Gastrocnemius medialis (tissue), 4 donors: Measurements from ENCODE around the gene PPA1. TPM values are rescaled to one million over a fixed set of nuclear protein-coding genes. Genes with fewer than 3 reads are reported as not detected.

Experiments used
- ATAC-seq, 2 donors: fragments of 150-250 bp; one replicate each; pipeline ENCODE4 v1.9.1; 2016
- DNase-seq, 2 donors: peaks; one replicate each; pipeline ENCODE4 v3.0.0-alpha.2; 2019
- H3K27ac ChIP-seq, 4 donors: fragments of 200-600 bp; sonication (generic); 1 replicate in 1 of 4; 2 replicates in 3 of 4; pipeline ENCODE4 v1.5.1; 2016 to 2018; ENCODE audit warnings: mild to moderate bottlenecking in 2 of 4, moderate library complexity in 1 of 4
- H3K27me3 ChIP-seq, 3 donors: fragments of 200-600 bp; sonication (generic) in 2 of 3; 1 replicate in 1 of 3; 2 replicates in 2 of 3; pipeline versions ENCODE4 v1.5.1 to v1.6.0; 2016 to 2019; ENCODE audit warnings: mild to moderate bottlenecking in 1 of 3, moderate library complexity in 1 of 3
- H3K36me3 ChIP-seq, 2 donors: fragments of 200-600 bp; sonication (generic) in 1 of 2; one replicate each; pipeline ENCODE4 v1.5.1; 2017 to 2018
- H3K4me1 ChIP-seq, 2 donors: fragments of 200-600 bp; sonication (generic) in 1 of 2; one replicate each; pipeline ENCODE4 v1.5.1; 2016 to 2017; ENCODE audit warnings: mild to moderate bottlenecking in 2 of 2
- H3K4me3 ChIP-seq, 4 donors: fragments of 200-600 bp; sonication (generic) in 3 of 4; 1 replicate in 1 of 4; 2 replicates in 3 of 4; pipeline ENCODE4 v1.5.1; 2016 to 2019; ENCODE audit warnings: mild to moderate bottlenecking in 2 of 4
- H3K9me3 ChIP-seq, 3 donors: fragments of 200-600 bp; sonication (generic) in 2 of 3; 1 replicate in 1 of 3; 2 replicates in 2 of 3; pipeline ENCODE4 v1.5.1; 2016 to 2019
- CTCF ChIP-seq, 5 experiments: fragments of 450-650 bp in 3 of 5; fragments of 200-600 bp in 2 of 5; sonication (generic) in 2 of 5; IDR thresholded peaks in 4 of 5; conservative IDR thresholded peaks in 1 of 5; 1 replicate in 4 of 5; 2 replicates in 1 of 5; pipeline ENCODE4 v1.5.1; 2016 to 2019; ENCODE audit warnings: antibody characterized with exemption in 5 of 5, mild to moderate bottlenecking in 3 of 5, moderate library complexity in 3 of 5
- POLR2A ChIP-seq, 2 donors: fragments of 450-650 bp; IDR thresholded peaks; one replicate each; pipeline ENCODE4 v1.6.1; 2017; ENCODE audit warnings: antibody characterized with exemption in 2 of 2, mild to moderate bottlenecking in 2 of 2, moderate library complexity in 2 of 2
- in situ Hi-C, 4 donors: fragments of 200-750 bp; cut with MboI; loops; one replicate each; pipeline versions ENCODE4 v1.15.0 to v1.8.0; 2017; ENCODE audit warnings: low sequenced_read_pairs in 4 of 4
- intact Hi-C: fragments of 100-400 bp; cut with DNase I; formaldehyde crosslinking; loops from one replicate; pipeline ENCODE4 v1.15.1; 2023; ENCODE audit warnings: low total_unique reads
- total RNA-seq, 4 donors: library from RNA; depleted of rRNA; stranded (reverse); fragments of >200 nt; gene quantifications; one replicate each; pipeline versions ENCODE4 v1.1.0 to v1.2.3, GENCODE V29; 2016

Gene PPA1
- total RNA-seq, 4 donors from 2014 or later, result 73.9 to 146 (median 95.3) TPM

DNA sequence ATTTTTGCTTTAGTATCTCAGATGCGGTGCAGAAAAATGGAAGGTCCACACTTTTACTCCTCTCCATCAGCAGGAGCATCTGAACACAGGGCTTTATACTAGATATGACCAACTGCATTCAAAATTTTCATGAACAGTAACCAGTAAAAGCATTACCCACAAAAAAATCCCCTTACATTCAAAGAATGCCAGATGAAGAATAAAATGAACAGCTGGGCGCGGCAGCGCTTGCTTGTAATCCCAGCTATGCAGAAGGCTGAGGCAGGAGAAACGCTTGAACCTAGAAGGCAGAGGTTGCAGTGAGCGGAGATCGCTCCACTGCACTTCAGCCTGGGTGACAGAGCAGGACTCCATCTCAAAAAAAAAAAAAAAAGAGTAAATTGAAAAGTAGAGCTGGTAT lies 66.0 kb downstream of the PPA1 start:
- H3K4me3 ChIP-seq, result no peak overlapping the region
- no peak overlapping the region for H3K27ac ChIP-seq
- no peaks in the 10 kb centered on the region for H3K9me3 ChIP-seq
- in situ Hi-C loops, result no loop called here
- ATAC-seq (no peak), DNase-seq (no peak)
- H3K36me3 ChIP-seq, result no peaks in the 10 kb centered on the region
- TF ChIP-seq POLR2A (IDR thresholded peaks at IDR 0.05) (no peak), CTCF (IDR thresholded peaks at IDR 0.05 in 4 of 5, conservative IDR thresholded peaks at IDR 0.05 in 1 of 5) (no peak)
- peaks cover 48 to 60% of the 10 kb centered on the region in 2 donors for H3K4me1 ChIP-seq
- intact Hi-C loops, result no loop called here
- no peaks in the 10 kb centered on the region for H3K27me3 ChIP-seq

- no peak for ATAC-seq
- TF ChIP-seq POLR2A (IDR thresholded peaks at IDR 0.05) (no peak), CTCF (IDR thresholded peaks at IDR 0.05 in 4 of 5, conservative IDR thresholded peaks at IDR 0.05 in 1 of 5) (no peak)
- no peak overlapping the region for H3K27ac ChIP-seq
- no peaks in the 10 kb centered on the region for H3K27me3 ChIP-seq
- no peaks in the 10 kb centered on the region for H3K9me3 ChIP-seq
- in situ Hi-C loops, result no loop called here
- H3K4me1 ChIP-seq, result peaks cover 55 to 68% of the 10 kb centered on the region in 2 donors
- no peak for DNase-seq
- intact Hi-C loops, result no loop called here
- H3K4me3 ChIP-seq, result no peak overlapping the region
- H3K36me3 ChIP-seq, result peaks cover 0 to 2% of the 10 kb centered on the region in 2 donors
Observed at GRCh38 chr10:70166394-70166793, 66.8 kb downstream of the PPA1 start.

DNA sequence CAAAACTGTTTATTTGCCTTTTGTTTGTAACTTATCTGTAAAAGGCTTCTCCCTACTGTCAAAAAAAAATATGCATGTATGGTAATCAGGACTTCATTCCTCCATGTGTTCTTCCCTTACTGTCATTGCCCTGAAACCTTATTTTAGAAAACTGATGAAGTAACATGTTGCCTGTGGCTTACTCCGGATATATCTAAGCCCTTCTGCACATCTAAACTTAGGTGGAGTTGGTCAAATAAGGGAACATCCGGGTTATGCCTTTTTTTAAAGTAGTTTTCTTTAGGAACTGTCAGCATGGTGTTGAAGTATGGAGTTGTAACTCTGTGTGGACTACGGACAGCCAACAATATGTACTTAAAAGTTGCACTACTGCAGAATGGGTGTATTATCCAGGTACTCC lies 69.1 kb downstream of the PPA1 start:
- Histone ChIP-seq H3K9me3 (no peaks in the 10 kb centered on the region), H3K36me3 (peaks cover 0 to 22% of the 10 kb centered on the region in 2 donors), H3K4me1 (peaks cover 58 to 66% of the 10 kb centered on the region in 2 donors), H3K27ac (peak overlapping the region in 2 of 4 donors; percentile 9 to 36), H3K27me3 (no peaks in the 10 kb centered on the region), H3K4me3 (no peak overlapping the region)
- TF ChIP-seq CTCF (IDR thresholded peaks at IDR 0.05 in 4 of 5, conservative IDR thresholded peaks at IDR 0.05 in 1 of 5) (no peak), POLR2A (IDR thresholded peaks at IDR 0.05) (no peak)
- DNase-seq (no peak), ATAC-seq (no peak)
- in situ Hi-C loops, result no loop called here
- intact Hi-C loops, result no loop called here

- Histone ChIP-seq H3K4me1 (peaks cover 51 to 59% of the 10 kb centered on the region in 2 donors), H3K27ac (no peak overlapping the region), H3K9me3 (no peaks in the 10 kb centered on the region), H3K36me3 (peaks cover 0 to 22% of the 10 kb centered on the region in 2 donors), H3K4me3 (no peak overlapping the region), H3K27me3 (no peaks in the 10 kb centered on the region)
- intact Hi-C loops (no loop called here), in situ Hi-C loops (no loop called here)
- ATAC-seq (no peak), DNase-seq (no peak)
- TF ChIP-seq POLR2A (IDR thresholded peaks at IDR 0.05), result no peak
- TF ChIP-seq CTCF (IDR thresholded peaks at IDR 0.05 in 4 of 5, conservative IDR thresholded peaks at IDR 0.05 in 1 of 5), result no peak
Observed at GRCh38 chr10:70163448-70163847, 69.8 kb downstream of the PPA1 start.

GRCh38 chr10:70162892-70163201 lies 70.4 kb downstream of the PPA1 start:
- Histone ChIP-seq H3K27me3 (no peaks in the 10 kb centered on the region), H3K4me3 (no peak overlapping the region), H3K36me3 (peaks cover 0 to 22% of the 10 kb centered on the region in 2 donors), H3K4me1 (peaks cover 51 to 53% of the 10 kb centered on the region in 2 donors), H3K9me3 (no peaks in the 10 kb centered on the region), H3K27ac (no peak overlapping the region)
- TF ChIP-seq CTCF (IDR thresholded peaks at IDR 0.05 in 4 of 5, conservative IDR thresholded peaks at IDR 0.05 in 1 of 5) (no peak), POLR2A (IDR thresholded peaks at IDR 0.05) (no peak)
- intact Hi-C loops (no loop called here), in situ Hi-C loops (no loop called here)
- DNase-seq (no peak), ATAC-seq (no peak)
